Neuronal stem cell (in vitro differentiated cells): ENCODE data around the gene CABLES2.

Source experiments
- DNase-seq: peaks from one replicate; pipeline ENCODE4 v3.0.0-alpha.2; 2013; ENCODE audit warnings: low spot score
- H2AFZ ChIP-seq: one replicate; pipeline ENCODE4 v1.6.1; 2013; ENCODE audit warnings: mild to moderate bottlenecking, low read length, inconsistent platforms
- H2AK5ac ChIP-seq: 2 replicates; pipeline ENCODE4 v1.6.1; 2013; ENCODE audit warnings: low read depth, mild to moderate bottlenecking, inconsistent platforms, low read length, moderate library complexity, mixed read lengths
- H2BK120ac ChIP-seq: 2 replicates; pipeline ENCODE4 v1.6.1; 2013; ENCODE audit warnings: low read depth, mild to moderate bottlenecking, inconsistent platforms, low read length, moderate library complexity, mixed read lengths
- H2BK12ac ChIP-seq: one replicate; pipeline ENCODE4 v1.6.1; 2013; ENCODE audit warnings: low read length, inconsistent platforms
- H2BK15ac ChIP-seq: 2 replicates; pipeline ENCODE4 v1.6.1; 2013; ENCODE audit warnings: mild to moderate bottlenecking, low read length, inconsistent platforms, mixed read lengths
- H2BK5ac ChIP-seq: one replicate; pipeline ENCODE4 v1.6.1; 2013; ENCODE audit warnings: inconsistent platforms, mild to moderate bottlenecking, low read length, moderate library complexity
- H3K14ac ChIP-seq: one replicate; pipeline ENCODE4 v1.6.1; 2013; ENCODE audit warnings: low read length, inconsistent platforms
- H3K18ac ChIP-seq: 2 replicates; pipeline ENCODE4 v1.6.1; 2013; ENCODE audit warnings: low read length, inconsistent platforms
- H3K23ac ChIP-seq: 2 replicates; pipeline ENCODE4 v1.6.1; 2013; ENCODE audit warnings: low read depth, mild to moderate bottlenecking, mixed read lengths, low read length, inconsistent platforms; ENCODE audit not compliant: poor library complexity
- H3K27ac ChIP-seq: replicated peaks from 3 replicates; pipeline ENCODE4 v1.5.1; 2013; ENCODE audit warnings: low read length, inconsistent platforms
- H3K27me3 ChIP-seq, 3 experiments: 2 replicates each; pipeline ENCODE4 v1.6.1; 2013; ENCODE audit warnings: low read length in 3 of 3, mild to moderate bottlenecking in 2 of 3, inconsistent platforms in 1 of 3, low read depth in 1 of 3, mixed read lengths in 1 of 3, moderate library complexity in 1 of 3; ENCODE audit not compliant: control insufficient read depth in 3 of 3, insufficient read depth in 3 of 3
- H3K36me3 ChIP-seq, 2 donors: replicated peaks in 1 of 2; 2 replicates each; pipeline ENCODE4 v1.6.1; 2013; ENCODE audit warnings: low read length in 2 of 2; ENCODE audit not compliant: control insufficient read depth in 2 of 2, insufficient read depth in 2 of 2
- H3K4ac ChIP-seq: 2 replicates; pipeline ENCODE4 v1.6.1; 2013; ENCODE audit warnings: inconsistent platforms, mild to moderate bottlenecking, low read length, moderate library complexity
- H3K4me1 ChIP-seq, 2 donors: 1 replicate in 1 of 2; 2 replicates in 1 of 2; pipeline ENCODE4 v1.6.1; 2013; ENCODE audit warnings: low read length in 2 of 2, low read depth in 1 of 2; ENCODE audit not compliant: control insufficient read depth in 2 of 2, insufficient read depth in 1 of 2
- H3K4me2 ChIP-seq: one replicate; pipeline ENCODE4 v1.6.1; 2013; ENCODE audit warnings: mild to moderate bottlenecking, low read length, inconsistent platforms; ENCODE audit not compliant: insufficient read depth, poor library complexity, severe bottlenecking
- H3K4me3 ChIP-seq, 2 donors: 2 replicates each; pipeline ENCODE4 v1.5.1; 2013; ENCODE audit warnings: low read length in 2 of 2, mild to moderate bottlenecking in 2 of 2, inconsistent platforms in 1 of 2, moderate library complexity in 1 of 2
- H3K79me1 ChIP-seq: one replicate; pipeline ENCODE4 v1.6.1; 2013; ENCODE audit warnings: low read depth, mild to moderate bottlenecking, inconsistent platforms, low read length, moderate library complexity
- H3K9ac ChIP-seq: one replicate; pipeline ENCODE4 v1.6.1; 2013; ENCODE audit warnings: mild to moderate bottlenecking, low read depth, low read length, inconsistent platforms; ENCODE audit not compliant: poor library complexity
- H3K9me3 ChIP-seq, 2 donors: replicated peaks in 1 of 2; 2 replicates each; pipeline versions ENCODE3 to v1.6.1; 2013; ENCODE audit warnings: low read length in 2 of 2, mild to moderate bottlenecking in 2 of 2, inconsistent platforms in 1 of 2, low read depth in 1 of 2, mixed read lengths in 1 of 2, moderate library complexity in 1 of 2; ENCODE audit not compliant: control insufficient read depth in 2 of 2, insufficient read depth in 1 of 2
- H4K8ac ChIP-seq: one replicate; pipeline ENCODE4 v1.6.1; 2013; ENCODE audit warnings: low read depth, mild to moderate bottlenecking, inconsistent platforms, low read length, moderate library complexity
- H4K91ac ChIP-seq: one replicate; pipeline ENCODE4 v1.6.1; 2013; ENCODE audit warnings: low read length, low read depth, mild to moderate bottlenecking, inconsistent platforms; ENCODE audit not compliant: poor library complexity
- WGBS, 2 donors: extraction: QIAGEN DNeasy Blood & Tissue Kit; methylation state at CpG; one replicate each; pipeline ENCODE4 v1.1.7; 2013; ENCODE audit warnings: missing lambda C conversion rate in 2 of 2, mixed read lengths in 1 of 2; ENCODE audit not compliant: insufficient read length in 2 of 2, insufficient replicate concordance in 1 of 2; ENCODE audit errors: extremely low coverage in 2 of 2; 5-methylcytosine and 5-hydroxymethylcytosine counted together

The CABLES2 gene

DNA sequence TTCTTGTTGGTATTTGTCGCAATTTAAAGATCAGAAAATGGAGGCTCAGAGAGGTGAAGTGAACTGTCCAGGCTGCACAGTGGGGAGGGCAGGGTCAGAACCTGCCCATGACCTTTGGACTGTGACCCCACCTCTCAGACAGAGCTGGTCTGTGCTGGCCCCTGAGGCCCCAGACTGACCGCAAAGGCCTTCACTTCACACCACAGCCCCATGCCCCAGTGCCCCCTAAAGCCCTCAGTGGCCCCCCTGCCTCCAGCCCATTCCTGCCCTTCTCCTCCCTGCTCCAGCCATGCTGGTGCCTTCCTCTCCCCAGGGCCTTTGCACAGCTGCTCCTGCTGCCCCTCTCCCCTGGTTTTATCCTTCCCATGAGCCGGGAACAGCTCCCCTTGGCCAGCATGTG lies 29.6 kb upstream of the CABLES2 start:
- no peak overlapping the region for H3K14ac ChIP-seq
- no peak overlapping the region for H3K4me3 ChIP-seq
- H3K27me3 ChIP-seq: peaks cover 0 to 85% (median 4%) of the 10 kb centered on the region in 3 experiments
- H2BK120ac ChIP-seq: no peak overlapping the region
- H3K9ac ChIP-seq: no peak overlapping the region
- H3K23ac ChIP-seq: no peak overlapping the region
- no peaks in the 10 kb centered on the region for H3K79me1 ChIP-seq
- no peak overlapping the region for H3K4me2 ChIP-seq
- DNase-seq: no peak
- peak overlapping the region; percentile 46 for H3K18ac ChIP-seq
- peaks cover 0 to 2% of the 10 kb centered on the region in 2 donors for H3K9me3 ChIP-seq
- H2BK12ac ChIP-seq: no peak overlapping the region
- H3K36me3 ChIP-seq: no peaks in the 10 kb centered on the region
- no peak overlapping the region for H2BK5ac ChIP-seq
- H3K4me1 ChIP-seq: no peaks in the 10 kb centered on the region
- no peak overlapping the region for H2AFZ ChIP-seq
- WGBS, 2 donors: no CpG with 5 or more reads among the region's 3 CpGs
- H3K4ac ChIP-seq: no peak overlapping the region
- no peak overlapping the region for H4K8ac ChIP-seq
- no peak overlapping the region for H2AK5ac ChIP-seq
- no peak overlapping the region for H3K27ac ChIP-seq
- H2BK15ac ChIP-seq: no peak overlapping the region
- no peak overlapping the region for H4K91ac ChIP-seq

DNA sequence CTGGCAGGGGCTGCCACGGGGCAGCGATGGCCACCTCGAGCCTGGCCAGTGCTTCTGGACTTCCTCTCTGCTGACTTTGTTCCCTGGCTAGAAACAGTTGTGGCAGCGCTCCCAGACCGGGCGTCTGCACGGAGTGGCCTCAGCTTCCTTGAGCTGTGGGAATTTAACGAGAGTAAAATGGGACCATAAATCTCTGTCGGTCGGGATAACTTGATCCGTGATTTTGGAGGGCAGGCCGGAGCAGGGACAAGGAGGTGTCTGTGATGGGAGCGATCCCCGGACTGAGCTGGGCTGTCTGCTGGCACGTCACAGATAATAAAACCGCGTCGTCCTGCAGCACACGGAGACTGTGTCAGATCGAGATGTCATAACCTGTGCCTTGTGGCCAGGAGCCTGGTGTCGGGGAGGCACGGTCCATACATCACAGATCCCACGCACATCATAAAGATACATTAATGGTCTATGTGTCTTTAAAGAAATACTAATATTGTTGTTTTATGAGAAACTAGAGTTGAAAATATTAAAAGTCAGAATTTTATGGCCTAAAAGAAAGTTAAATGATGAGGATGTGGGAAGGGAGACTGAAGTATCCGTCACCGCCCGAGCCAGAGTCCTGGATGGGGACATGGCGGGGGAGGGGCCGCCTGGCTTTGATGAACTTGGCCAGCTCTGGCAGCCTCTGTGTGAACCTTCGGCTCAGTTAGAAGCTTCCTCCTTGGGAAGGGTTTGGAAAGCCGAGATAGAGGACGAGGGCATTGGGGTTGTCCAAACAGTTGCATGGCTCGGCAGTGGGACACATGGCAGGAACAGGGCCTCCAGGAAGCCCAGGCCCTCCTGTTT lies 26.8 kb upstream of the CABLES2 start:
- Histone ChIP-seq H3K27ac (no peak overlapping the region), H2BK120ac (no peak overlapping the region), H3K4me2 (no peak overlapping the region), H3K36me3 (no peaks in the 10 kb centered on the region), H4K8ac (no peak overlapping the region), H2BK15ac (no peak overlapping the region), H2AFZ (no peak overlapping the region), H3K9me3 (peaks cover 0 to 2% of the 10 kb centered on the region in 2 donors), H2BK12ac (no peak overlapping the region), H3K23ac (no peak overlapping the region), H2AK5ac (no peak overlapping the region), H2BK5ac (no peak overlapping the region), H3K27me3 (peaks cover 0 to 85% (median 4%) of the 10 kb centered on the region in 3 experiments), H3K4me1 (no peaks in the 10 kb centered on the region), H3K4ac (no peak overlapping the region), H3K18ac (peak overlapping the region; percentile 27), H3K79me1 (no peaks in the 10 kb centered on the region), H3K4me3 (no peak overlapping the region), H3K9ac (no peak overlapping the region), H3K14ac (no peak overlapping the region), H4K91ac (no peak overlapping the region)
- DNase-seq: no peak
- no CpG with 5 or more reads among the region's 32 CpGs for WGBS, 2 donors

DNA sequence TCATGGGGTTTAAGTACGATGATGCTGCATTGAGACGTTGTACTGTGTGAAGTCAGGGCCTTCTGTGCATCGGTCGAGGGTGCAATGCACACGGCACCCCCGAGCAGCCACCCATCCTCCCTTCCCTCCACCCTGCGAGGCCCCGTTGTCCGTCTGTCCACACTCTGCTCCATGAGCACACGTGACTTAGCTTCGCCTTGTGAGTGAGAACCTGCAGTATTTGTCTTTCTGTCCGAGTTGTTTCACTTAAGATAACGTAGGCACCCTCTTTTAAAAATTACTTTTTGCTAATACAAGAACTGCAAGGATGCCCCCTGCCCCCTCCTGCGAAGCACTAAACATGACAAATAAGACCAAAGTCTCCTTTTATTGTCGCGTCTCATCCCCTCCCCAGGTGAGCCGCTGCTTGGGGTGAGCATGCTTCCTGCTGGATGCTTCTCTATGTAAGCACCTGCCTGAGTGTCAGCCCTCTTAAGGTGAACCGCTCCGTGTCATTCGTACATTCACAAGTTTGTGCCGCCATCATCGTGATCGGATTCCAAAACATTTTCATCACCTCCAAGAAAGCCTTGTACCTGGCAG lies 23.9 kb upstream of the CABLES2 start:
- Histone ChIP-seq H3K9ac (no peak overlapping the region), H2BK15ac (no peak overlapping the region), H2BK5ac (no peak overlapping the region), H3K14ac (no peak overlapping the region), H3K23ac (no peak overlapping the region), H3K27me3 (peaks cover 0 to 68% (median 4%) of the 10 kb centered on the region in 3 experiments), H2AFZ (no peak overlapping the region), H2AK5ac (peak overlapping the region; percentile 85), H4K8ac (no peak overlapping the region), H3K4ac (no peak overlapping the region), H3K4me3 (peak overlapping the region in 1 of 2 donors; percentile 37), H3K36me3 (no peaks in the 10 kb centered on the region), H2BK12ac (no peak overlapping the region), H3K4me1 (peaks cover 0 to 13% of the 10 kb centered on the region in 2 donors), H3K79me1 (no peaks in the 10 kb centered on the region), H4K91ac (no peak overlapping the region), H3K27ac (no peak overlapping the region), H3K9me3 (no peaks in the 10 kb centered on the region), H3K4me2 (no peak overlapping the region), H3K18ac (no peak overlapping the region), H2BK120ac (no peak overlapping the region)
- WGBS, 2 donors: no CpG with 5 or more reads among the region's 23 CpGs
- no peak for DNase-seq

DNA sequence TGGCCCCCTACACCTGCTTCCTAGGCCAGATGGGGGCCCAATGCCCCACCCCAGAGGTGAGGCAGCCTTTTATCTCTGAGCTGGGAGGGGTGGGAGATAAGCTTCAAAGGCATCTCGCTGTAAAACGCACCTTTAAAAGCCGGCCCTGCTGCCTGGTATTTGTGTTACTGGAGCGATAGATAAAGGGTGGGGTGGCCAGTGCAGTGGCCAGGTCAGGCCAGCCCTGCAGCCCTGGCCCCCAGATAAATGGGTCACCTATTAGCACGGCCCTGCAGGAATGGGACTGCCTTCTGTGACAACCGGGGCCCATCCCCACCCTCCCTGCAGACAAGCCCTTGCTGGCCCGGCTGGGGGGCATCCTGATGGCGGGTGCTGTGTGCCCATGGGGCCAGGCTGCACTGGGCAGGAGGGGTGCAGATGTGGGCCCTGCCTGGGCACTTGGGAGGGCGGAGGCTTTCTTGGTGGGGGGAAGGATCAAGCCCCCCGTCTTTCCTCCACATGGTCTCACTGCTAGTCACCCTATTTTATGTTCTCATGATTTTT lies 23.3 kb upstream of the CABLES2 start:
- no peak overlapping the region for H2AFZ ChIP-seq
- peak overlapping the region; percentile 85 for H2AK5ac ChIP-seq
- H4K8ac ChIP-seq: no peak overlapping the region
- H3K18ac ChIP-seq: peak overlapping the region; percentile 84
- peak overlapping the region; percentile 42 for H2BK12ac ChIP-seq
- H3K4ac ChIP-seq: no peak overlapping the region
- no peaks in the 10 kb centered on the region for H3K36me3 ChIP-seq
- no peaks in the 10 kb centered on the region for H3K79me1 ChIP-seq
- H3K23ac ChIP-seq: peak overlapping the region; percentile 13
- H3K9ac ChIP-seq: peak overlapping the region; percentile 34
- H3K27me3 ChIP-seq: peaks cover 0 to 64% (median 4%) of the 10 kb centered on the region in 3 experiments
- peaks cover 0 to 13% of the 10 kb centered on the region in 2 donors for H3K4me1 ChIP-seq
- no peak overlapping the region for H2BK15ac ChIP-seq
- H3K9me3 ChIP-seq: no peaks in the 10 kb centered on the region
- H3K27ac ChIP-seq: no peak overlapping the region
- H3K14ac ChIP-seq: no peak overlapping the region
- H2BK120ac ChIP-seq: no peak overlapping the region
- no peak for DNase-seq
- no CpG with 5 or more reads among the region's 10 CpGs for WGBS, 2 donors
- no peak overlapping the region for H3K4me2 ChIP-seq
- no peak overlapping the region for H3K4me3 ChIP-seq
- H4K91ac ChIP-seq: no peak overlapping the region
- H2BK5ac ChIP-seq: no peak overlapping the region
